GM12878 (cell line): ENCODE measurements around the gene BBC3. TPM values are rescaled to one million over a fixed set of nuclear protein-coding genes. Genes with fewer than 3 reads are reported as not detected.

Experiments
- ATAC-seq: fragments of 200-7000 bp; cut with Tn5 transposase; 3 replicates; pipeline ENCODE4 v1.9.1; 2020; ENCODE audit warnings: mild to moderate bottlenecking, moderate library complexity
- BruUV-seq: library from RNA; stranded (reverse); fragments of 400-500 nt; replicated peaks from 2 replicates; lab custom pipeline; 2021; lab: Mats Ljungman, UMichigan
- CTCF ChIA-PET: fragments of 300-600 bp; sonication (Branson Sonifier 250); formaldehyde crosslinking; extraction: SDS; loops from one replicate; lab custom pipeline; 2021; ENCODE audit warnings: inconsistent platforms; lab: Yijun Ruan, JAX
- POLR2A ChIA-PET: fragments of 350-600 bp; formaldehyde crosslinking; extraction: SDS; loops from one replicate; lab custom pipeline; 2021; ENCODE audit warnings: inconsistent platforms; lab: Charles Lee
- RAD21 ChIA-PET: fragments of 300-600 bp; sonication (Branson Sonifier 250); formaldehyde crosslinking; loops from one replicate; lab custom pipeline; 2023; ENCODE audit warnings: antibody characterized with exemption; ENCODE audit not compliant: unreplicated experiment; lab: Charles Lee
- SMC1A ChIA-PET: fragments of 300-600 bp; sonication (Branson Sonifier 250); formaldehyde crosslinking; loops from one replicate; lab custom pipeline; 2023; ENCODE audit not compliant: unreplicated experiment, uncharacterized antibody; lab: Charles Lee
- DNase-seq: peaks from one replicate; pipeline ENCODE4 v3.0.0-alpha.2; 2011; ENCODE audit warnings: low read depth, low spot score
- FAIRE-seq: peaks from 3 replicates; lab custom pipeline; 2011; peaks lifted over from hg19 to GRCh38; lab: Jason Lieb, UNC
- H2AFZ ChIP-seq: 2 replicates; pipeline ENCODE4 v1.6.0; 2011; ENCODE audit warnings: low read depth, low read length, control low read depth; ENCODE audit not compliant: control insufficient read depth
- H3K27ac ChIP-seq: 2 replicates; pipeline ENCODE4 v1.5.1; 2011; ENCODE audit warnings: control low read depth; ENCODE audit not compliant: control insufficient read depth, insufficient read depth
- H3K27me3 ChIP-seq, 2 experiments: replicated peaks in 1 of 2; 2 replicates each; pipeline versions ENCODE4 v1.6.0 to v1.6.1; 2011; ENCODE audit warnings: low read length in 1 of 2; ENCODE audit not compliant: control insufficient read depth in 2 of 2, insufficient read depth in 2 of 2
- H3K36me3 ChIP-seq, 2 experiments: 2 replicates each; pipeline ENCODE4 v1.5.1; 2011; ENCODE audit warnings: low read length in 1 of 2; ENCODE audit not compliant: control insufficient read depth in 2 of 2, insufficient read depth in 2 of 2
- H3K4me1 ChIP-seq: 2 replicates; pipeline ENCODE4 v1.6.1; 2011; ENCODE audit warnings: mild to moderate bottlenecking, low read length, moderate library complexity, mixed read lengths; ENCODE audit not compliant: control insufficient read depth, insufficient read depth
- H3K4me2 ChIP-seq: 2 replicates; pipeline ENCODE4 v1.6.0; 2011; ENCODE audit warnings: control low read depth; ENCODE audit not compliant: control insufficient read depth, insufficient read depth
- H3K4me3 ChIP-seq: fragments of 200-600 bp; sonication (generic); 2 replicates; pipeline ENCODE4 v1.5.1; 2016
- H3K79me2 ChIP-seq: 2 replicates; pipeline ENCODE4 v1.6.0; 2011; ENCODE audit warnings: low read length; ENCODE audit not compliant: control insufficient read depth, insufficient read depth
- H3K9ac ChIP-seq: 2 replicates; pipeline ENCODE4 v1.8.0; 2011; ENCODE audit warnings: low read length, control low read depth, mixed read lengths; ENCODE audit not compliant: control insufficient read depth, insufficient read depth
- H3K9me3 ChIP-seq: replicated peaks from 3 replicates; pipeline ENCODE4 v1.5.1; 2011; ENCODE audit warnings: mild to moderate bottlenecking, low read length; ENCODE audit not compliant: control insufficient read depth, insufficient read depth
- H4K20me1 ChIP-seq: 2 replicates; pipeline ENCODE4 v1.6.0; 2011; ENCODE audit not compliant: control insufficient read depth, insufficient read depth
- BCL11A ChIP-seq: IDR thresholded peaks from 2 replicates; pipeline ENCODE4 v1.6.1; 2011; ENCODE audit warnings: low read depth, low read length
- CHD4 ChIP-seq: fragments of 200-600 bp; sonication (generic); IDR thresholded peaks from 2 replicates; pipeline ENCODE4 v1.6.1; 2016; ENCODE audit warnings: mild to moderate bottlenecking
- EGR1 ChIP-seq, 2 experiments: IDR thresholded peaks; 1 replicate in 1 of 2; 2 replicates in 1 of 2; pipeline ENCODE4 v1.6.1; 2011 to 2012; ENCODE audit warnings: low read depth in 2 of 2, low read length in 2 of 2, borderline replicate concordance in 1 of 2, mild to moderate bottlenecking in 1 of 2, moderate library complexity in 1 of 2
- FOXM1 ChIP-seq: IDR thresholded peaks from 2 replicates; pipeline ENCODE4 v1.6.1; 2012; ENCODE audit warnings: low read depth, mild to moderate bottlenecking, inconsistent platforms, low read length, moderate library complexity
- MTA2 ChIP-seq: fragments of 450-650 bp; IDR thresholded peaks from 2 replicates; pipeline ENCODE4 v1.6.1; 2016; ENCODE audit warnings: low read depth, mild to moderate bottlenecking, moderate library complexity
- PBX3 ChIP-seq: IDR thresholded peaks from 2 replicates; pipeline ENCODE4 v1.6.1; 2011; ENCODE audit warnings: mild to moderate bottlenecking, low read depth, low read length, moderate library complexity; ENCODE audit not compliant: insufficient replicate concordance
- RAD21 ChIP-seq: IDR thresholded peaks from 2 replicates; pipeline ENCODE4 v1.6.1; 2011; ENCODE audit warnings: mild to moderate bottlenecking, low read depth, low read length, moderate library complexity; ENCODE audit not compliant: insufficient read depth
- RCOR1 ChIP-seq: conservative IDR thresholded peaks from 2 replicates; pipeline ENCODE4 v1.6.1; 2012; ENCODE audit warnings: low read depth, low read length, improper control_type of control experiment
- SP1 ChIP-seq: IDR thresholded peaks from one replicate; pipeline ENCODE4 v1.6.1; 2011; ENCODE audit warnings: low read depth, low read length
- SREBF1 ChIP-seq: IDR thresholded peaks from 2 replicates; pipeline ENCODE4 v1.6.1; 2012; ENCODE audit warnings: mild to moderate bottlenecking, low read length
- ZBTB11 ChIP-seq: fragments of 450-650 bp; formaldehyde crosslinking; IDR thresholded peaks from 2 replicates; pipeline ENCODE4 v1.5.0; 2022; ENCODE audit warnings: mild to moderate bottlenecking, missing genetic modification characterization
- ZNF622 ChIP-seq: fragments of 450-650 bp; IDR thresholded peaks from 2 replicates; pipeline ENCODE4 v1.6.1; 2017; ENCODE audit warnings: mild to moderate bottlenecking, inconsistent platforms
- ZNF687 ChIP-seq: fragments of 450-650 bp; IDR thresholded peaks from 2 replicates; pipeline ENCODE4 v1.6.1; 2017; ENCODE audit warnings: mild to moderate bottlenecking, moderate library complexity
- ZZZ3 ChIP-seq: IDR thresholded peaks from 2 replicates; pipeline ENCODE4 v1.6.1; 2011; ENCODE audit warnings: low read depth; ENCODE audit not compliant: control insufficient read depth, insufficient read length
- WGBS: methylation state at CpG from one replicate; pipeline ENCODE4 v1.1.6; 2016; ENCODE audit warnings: low lambda C conversion rate; ENCODE audit not compliant: insufficient replicate concordance, insufficient coverage; ENCODE audit errors: missing lambda C conversion rate; 5-methylcytosine and 5-hydroxymethylcytosine counted together
- in situ Hi-C: fragments of 300-500 bp; cut with MboI; formaldehyde crosslinking; loops from 9 replicates; pipeline ENCODE4 v1.14.3; 2018; ENCODE audit warnings: mixed read lengths
- intact Hi-C: fragments of 100-400 bp; cut with micrococcal nuclease; formaldehyde crosslinking; loops from one replicate; pipeline ENCODE4 v1.14.2; 2022; ENCODE audit not compliant: unreplicated experiment
- polyA plus RNA-seq, 11 experiments: library from polyadenylated mRNA; depleted of rRNA in 4 of 11; unstranded in 6 of 11; stranded (reverse) in 5 of 11; fragments of >200 nt; fragmentation: Nextera tagmentation in 4 of 11; fragmentation: Illumina TruSeq in 1 of 11; extraction: Ambion mirVana in 4 of 11; extraction: Trizol in 1 of 11; gene quantifications; 1 replicate in 1 of 11; 2 replicates in 10 of 11; pipeline versions ENCODE4 v1.2.1 to v1.2.3, GENCODE V29; 2011 to 2016; ENCODE audit warnings: inconsistent platforms in 2 of 11, missing spikeins in 2 of 11, low read depth in 1 of 11
- total RNA-seq, 4 experiments: library from RNA; depleted of rRNA in 3 of 4; stranded (reverse); fragments of >200 nt in 3 of 4; fragmentation: Illumina TruSeq in 1 of 4; extraction: Trizol in 1 of 4; gene quantifications; 2 replicates each; pipeline versions ENCODE4 v1.2.1 to v1.2.3, GENCODE V29; 2013 to 2021

The BBC3 gene
- total and polyA plus RNA-seq, 10 of the 15 experiments (the other 5 are each of a cell fraction or from before 2014, with no cell fraction given) = 0.10 to 17.9 (median 7.5) TPM

- Histone ChIP-seq H4K20me1 (no peaks in the 10 kb centered on the region), H3K27ac (no peak overlapping the region), H3K27me3 (peaks cover 1 to 4% of the 10 kb centered on the region in 2 experiments), H3K4me1 (peaks cover 23% of the 10 kb centered on the region), H2AFZ (no peak overlapping the region), H3K9me3 (no peaks in the 10 kb centered on the region; the same call in 2 of the 3 replicates), H3K4me3 (no peak overlapping the region), H3K36me3 (no peaks in the 10 kb centered on the region), H3K4me2 (peak overlapping the region; percentile 61; the same call in 1 of the 2 replicates), H3K9ac (no peak overlapping the region), H3K79me2 (no peaks in the 10 kb centered on the region)
- ChIA-PET SMC1A (interaction anchor here (1.0 kb wide), 1 partner anchor 28 kb away, joined by 4 read pairs; no protein-coding TSS in a partner anchor), POLR2A (interaction anchor here (1.7 kb wide), 1 partner anchor 13 kb away, joined by 9 read pairs; no protein-coding TSS in a partner anchor), CTCF (interaction anchor here (3.6 kb wide), 1 partner anchor 29 kb away, joined by 25 read pairs; no protein-coding TSS in a partner anchor), RAD21 (interaction anchor here (1.2 to 3.0 kb wide), 2 partner anchors 28 to 636 kb away, joined by 3 to 12 read pairs; no protein-coding TSS in a partner anchor)
- no TSS peak for BruUV-seq
- FAIRE-seq (no peak), DNase-seq (no peak), ATAC-seq (no peak)
- 18% methylated on average over 8 of the region's 16 CpGs for WGBS
- intact Hi-C loops (no loop called here), in situ Hi-C loops (no loop called here)
- no peak for TF ChIP-seq RCOR1
- no peak for TF ChIP-seq SP1
- no peak for TF ChIP-seq BCL11A
- TF ChIP-seq FOXM1 = no peak
- TF ChIP-seq ZNF622 = no peak
- TF ChIP-seq PBX3 = no peak
- TF ChIP-seq EGR1 (IDR thresholded peaks at IDR 0.05; ENCODE audit: borderline replicate concordance in 1 of 2, low read depth in 2 of 2, low read length in 2 of 2) = no peak
- no peak for TF ChIP-seq MTA2
- TF ChIP-seq ZZZ3 = no peak
- no peak for TF ChIP-seq RAD21
- no peak for TF ChIP-seq CHD4
- TF ChIP-seq ZNF687 = no peak
- no peak for TF ChIP-seq ZBTB11 (CRISPR knock-in tag)
- no peak for TF ChIP-seq SREBF1
These were observed 8.2 kb upstream of the BBC3 start for GRCh38 chr19:47239152-47239551.
